ENCODE measurements around the gene ARFGEF3.

Gene ARFGEF3

GRCh38 chr6:138330763-138331162, 169.0 kb downstream of the ARFGEF3 start:
- H3K4me3 ChIP-seq (ENCODE audit: control insufficient read depth, low read depth, low read length) = no peak overlapping the region
- no peak for TF ChIP-seq CTCF (IDR thresholded peaks at IDR 0.05; ENCODE audit: control insufficient read depth, insufficient read depth, low read depth, low read length, missing control alignments)
- DNase-seq (ENCODE audit: low read depth) = no peak

- TF ChIP-seq CTCF (IDR thresholded peaks at IDR 0.05; ENCODE audit: control insufficient read depth, insufficient read depth, low read depth, low read length, missing control alignments) = no peak
- no peak overlapping the region for H3K4me3 ChIP-seq (ENCODE audit: control insufficient read depth, low read depth, low read length)
- no peak for DNase-seq (ENCODE audit: low read depth)
These were observed 169.7 kb downstream of the ARFGEF3 start for GRCh38 chr6:138331444-138331843.

- no peak for DNase-seq (ENCODE audit: low read depth)
- no peak overlapping the region for H3K4me3 ChIP-seq (ENCODE audit: control insufficient read depth, low read depth, low read length)
These were observed 170.2 kb downstream of the ARFGEF3 start for GRCh38 chr6:138331984-138332383.

GRCh38 chr6:138334000-138334399, 172.3 kb downstream of the ARFGEF3 start:
- no peak for TF ChIP-seq CTCF (IDR thresholded peaks at IDR 0.05; ENCODE audit: control insufficient read depth, insufficient read depth, low read depth, low read length, missing control alignments)
- no peak overlapping the region for H3K4me3 ChIP-seq (ENCODE audit: control insufficient read depth, low read depth, low read length)
- DNase-seq (ENCODE audit: low read depth) = no peak

More at GRCh38 chr6:138331984-138332383, 170.2 kb downstream of the ARFGEF3 start:
- no peak for TF ChIP-seq CTCF (IDR thresholded peaks at IDR 0.05; ENCODE audit: control insufficient read depth, insufficient read depth, low read depth, low read length, missing control alignments)

GRCh38 chr6:138334963-138335362, 173.2 kb downstream of the ARFGEF3 start:
- TF ChIP-seq CTCF (IDR thresholded peaks at IDR 0.05; ENCODE audit: control insufficient read depth, insufficient read depth, low read depth, low read length, missing control alignments) = no peak
- H3K4me3 ChIP-seq (ENCODE audit: control insufficient read depth, low read depth, low read length) = no peak overlapping the region
- DNase-seq (ENCODE audit: low read depth) = no peak

- no peak for DNase-seq (ENCODE audit: low read depth)
- H3K4me3 ChIP-seq (ENCODE audit: control insufficient read depth, low read depth, low read length) = no peak overlapping the region
- TF ChIP-seq CTCF (IDR thresholded peaks at IDR 0.05; ENCODE audit: control insufficient read depth, insufficient read depth, low read depth, low read length, missing control alignments) = no peak
These were observed 174.5 kb downstream of the ARFGEF3 start for GRCh38 chr6:138336221-138336620.

GRCh38 chr6:138337076-138337475, 175.3 kb downstream of the ARFGEF3 start:
- DNase-seq (ENCODE audit: low read depth) = no peak
- TF ChIP-seq CTCF (IDR thresholded peaks at IDR 0.05; ENCODE audit: control insufficient read depth, insufficient read depth, low read depth, low read length, missing control alignments) = no peak
- no peak overlapping the region for H3K4me3 ChIP-seq (ENCODE audit: control insufficient read depth, low read depth, low read length)
